ENCODE measurements around the gene RYR3.

RYR3 gene

DNA sequence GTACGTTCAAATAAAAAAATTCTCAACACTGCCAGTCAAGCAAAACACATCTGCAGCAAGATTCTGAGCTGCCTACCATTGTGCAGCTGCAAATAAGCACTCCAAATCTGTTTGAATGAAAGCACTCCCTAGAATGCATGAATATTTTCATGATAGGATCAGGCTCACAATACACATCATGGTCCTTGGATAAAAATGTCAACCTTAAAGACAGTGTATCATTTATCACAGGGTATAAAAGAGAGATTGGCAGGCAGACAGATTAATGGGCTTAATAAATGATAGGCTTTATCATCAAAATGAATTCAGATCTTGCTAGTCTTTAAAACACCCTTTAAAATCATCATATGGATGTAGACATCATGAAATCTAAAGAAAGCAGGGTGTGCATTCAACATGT, 9.2 kb downstream of the RYR3 start:
- no peak for DNase-seq

- DNase-seq, result no peak
Measured at GRCh38 chr15:33322091-33322490, 11.3 kb downstream of the RYR3 start.

GRCh38 chr15:33324609-33325008, 13.8 kb downstream of the RYR3 start:
- no peak for DNase-seq

DNA sequence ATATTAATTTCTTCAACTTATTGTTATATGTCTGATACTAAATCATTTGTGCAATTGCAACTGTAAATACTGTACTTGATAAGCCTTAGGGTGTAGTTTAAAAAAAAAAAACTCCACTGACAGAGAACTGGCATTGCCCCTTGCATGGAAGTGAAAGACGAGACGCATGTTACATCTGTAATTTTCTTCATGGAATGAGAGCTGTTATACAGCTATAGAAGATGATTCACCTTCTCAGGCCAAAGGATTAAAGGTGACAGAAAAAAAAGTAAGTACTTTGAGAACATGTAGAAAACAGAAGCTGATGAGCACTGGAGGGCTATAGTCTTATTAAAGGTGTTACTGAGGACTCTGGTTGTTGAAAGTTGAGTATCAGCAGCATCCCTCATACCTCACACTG, 16.1 kb downstream of the RYR3 start:
- DNase-seq, result no peak

DNA sequence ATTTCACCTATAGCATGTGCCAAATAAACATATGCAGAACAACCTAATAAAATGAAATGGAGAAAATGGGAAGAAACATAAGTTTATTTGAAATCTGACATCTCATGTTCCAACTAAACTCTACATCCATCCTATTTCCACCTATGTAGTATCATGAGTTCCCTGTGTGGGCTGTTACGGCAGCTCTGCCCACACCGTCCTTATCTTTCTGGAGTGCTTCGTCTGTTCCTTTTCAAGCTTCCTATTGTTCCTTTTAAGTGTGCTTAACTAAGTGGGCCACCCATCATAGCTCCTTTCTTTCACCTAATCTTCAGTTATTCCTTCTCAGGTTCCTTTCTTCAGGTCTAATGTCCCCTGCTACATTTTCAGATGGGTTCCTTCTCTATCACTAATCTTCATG, 17.3 kb downstream of the RYR3 start:
- no peak for DNase-seq

GRCh38 chr15:33329457-33329856, 18.7 kb downstream of the RYR3 start:
- DNase-seq, result no peak

- DNase-seq, result no peak
Measured at GRCh38 chr15:33330931-33331330, 20.2 kb downstream of the RYR3 start.

DNA sequence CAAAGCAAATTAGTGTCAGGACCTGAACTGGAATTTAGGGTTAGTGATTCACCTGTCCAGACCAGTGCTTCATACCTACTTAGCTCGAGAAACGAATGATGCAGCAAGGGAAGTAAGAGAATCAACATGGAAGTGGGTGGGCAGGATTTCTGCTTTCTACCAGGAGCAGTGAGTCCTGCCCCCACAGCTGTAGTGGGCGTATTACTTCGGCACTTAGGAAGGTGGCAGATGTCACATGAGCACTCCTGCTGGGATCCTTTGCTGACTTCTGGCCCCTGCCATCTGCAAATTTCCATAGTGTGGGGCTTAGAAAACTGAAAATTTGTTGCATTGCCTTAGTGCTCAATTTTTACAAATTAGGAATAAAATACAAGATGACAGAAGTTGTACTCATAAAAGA, 31.2 kb downstream of the RYR3 start:
- DNase-seq, result no peak

GRCh38 chr15:33343275-33343674, 32.5 kb downstream of the RYR3 start:
- no peak for DNase-seq

DNA sequence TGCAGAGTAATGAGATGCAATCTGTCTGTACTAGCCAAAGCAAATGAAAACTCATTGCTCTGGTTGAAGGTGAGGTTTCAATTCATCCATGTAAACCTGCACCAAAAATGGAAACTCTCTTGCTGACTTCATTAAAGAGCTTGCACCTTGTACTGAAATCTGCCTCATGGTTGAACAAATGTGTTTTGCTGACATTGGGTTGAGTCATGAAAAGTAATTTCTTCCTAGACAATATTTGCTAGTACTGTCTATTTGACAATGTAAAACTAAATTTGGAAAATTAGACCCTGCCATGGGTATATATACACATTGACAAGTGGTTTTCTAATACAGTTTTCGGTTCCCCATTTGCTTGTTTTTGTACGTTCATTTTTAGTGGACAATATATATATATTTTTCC, 33.3 kb downstream of the RYR3 start:
- DNase-seq, result no peak

- no peak for DNase-seq
Measured at GRCh38 chr15:33344530-33344929, 33.8 kb downstream of the RYR3 start.

DNA sequence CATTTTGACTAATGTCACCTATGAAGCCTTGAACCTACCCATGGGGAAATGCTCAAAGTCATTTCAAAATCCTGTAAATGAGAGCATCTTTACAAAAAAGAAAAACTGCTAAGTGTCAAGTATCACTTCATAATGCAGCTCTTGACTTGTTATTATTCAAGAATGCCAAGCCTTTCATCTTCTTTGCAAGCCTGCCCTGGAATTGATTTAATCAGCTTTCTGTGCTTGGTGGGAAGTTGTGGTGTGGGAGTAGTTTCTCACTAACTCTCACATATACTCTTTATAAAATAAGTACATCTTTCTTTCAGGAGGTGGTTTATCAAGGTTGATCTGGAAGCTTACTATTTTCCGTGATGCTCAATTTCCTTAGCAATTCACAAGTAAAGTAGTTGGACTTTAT, 43.6 kb downstream of the RYR3 start:
- DNase-seq, result no peak

DNA sequence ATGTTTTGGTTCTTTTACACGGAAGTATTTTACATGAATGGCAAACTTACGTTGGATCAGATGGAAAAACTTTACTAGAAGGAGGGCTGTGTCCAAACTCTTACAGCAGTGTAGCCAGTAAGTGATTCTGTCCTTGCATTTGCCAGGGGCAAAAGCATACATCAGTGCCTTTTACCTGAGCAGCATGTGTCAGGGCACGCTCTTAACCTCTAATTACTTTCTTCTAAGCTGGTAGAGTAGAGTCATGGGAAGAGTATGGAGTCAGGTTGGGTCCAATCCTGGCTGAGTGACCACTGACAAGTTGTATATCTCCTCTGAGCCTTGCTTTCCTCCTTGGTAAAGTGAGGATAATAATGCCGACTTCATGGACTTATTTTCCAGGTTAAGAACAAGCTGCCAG, 47.1 kb downstream of the RYR3 start:
- DNase-seq, result no peak

GRCh38 chr15:33358306-33358705, 47.5 kb downstream of the RYR3 start:
- DNase-seq, result no peak

DNA sequence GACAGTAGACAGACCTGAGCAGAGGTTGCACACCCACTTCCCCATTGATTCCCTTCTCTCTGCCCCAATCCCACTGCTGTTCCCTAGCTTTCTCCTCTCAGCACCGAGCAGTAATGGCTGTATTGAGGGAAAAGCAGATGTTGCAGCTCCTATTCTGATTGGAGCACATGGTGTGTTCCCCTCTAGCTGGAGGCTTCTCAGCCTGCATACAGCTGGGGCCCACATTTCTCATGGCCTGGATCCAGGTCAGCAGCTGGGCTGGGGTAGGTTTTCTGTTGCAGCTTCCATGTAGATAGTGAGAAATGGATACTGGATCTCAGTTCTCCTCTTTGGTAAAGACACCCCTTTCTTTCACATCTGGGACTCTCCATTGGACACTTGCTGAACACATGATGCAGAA, 50.1 kb downstream of the RYR3 start:
- no peak for DNase-seq

DNA sequence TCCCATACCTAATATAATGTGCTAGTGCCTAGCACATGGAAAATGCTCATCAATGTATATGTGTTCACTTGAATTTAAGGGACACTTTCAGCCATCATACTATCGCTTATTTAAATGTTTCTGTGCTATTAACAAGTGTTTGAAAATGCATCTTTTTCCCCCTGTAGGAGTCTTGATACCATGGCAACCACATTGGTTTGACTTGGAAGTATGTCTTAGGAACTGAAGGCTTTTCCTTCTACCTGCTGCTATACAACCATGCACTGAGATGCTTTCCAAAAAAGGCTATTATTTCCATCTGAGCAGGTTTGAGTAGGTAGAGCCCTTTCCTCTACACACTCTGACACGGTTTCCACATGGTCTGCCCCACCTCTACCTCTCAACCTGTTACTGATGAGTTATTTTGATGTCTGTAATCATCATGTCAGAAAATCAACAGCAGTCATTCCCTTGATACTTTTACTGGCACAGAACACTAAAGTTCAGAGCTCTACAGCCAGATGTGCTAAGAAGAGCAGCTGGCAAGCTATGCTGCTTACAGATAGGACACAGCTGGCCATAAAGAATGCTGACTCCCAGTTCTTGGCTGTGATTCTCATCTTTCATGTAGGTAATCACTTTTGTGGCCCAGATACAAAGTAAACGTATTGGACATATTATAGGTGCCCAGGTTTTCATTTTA, 59.3 kb downstream of the RYR3 start:
- no peak for DNase-seq

DNA sequence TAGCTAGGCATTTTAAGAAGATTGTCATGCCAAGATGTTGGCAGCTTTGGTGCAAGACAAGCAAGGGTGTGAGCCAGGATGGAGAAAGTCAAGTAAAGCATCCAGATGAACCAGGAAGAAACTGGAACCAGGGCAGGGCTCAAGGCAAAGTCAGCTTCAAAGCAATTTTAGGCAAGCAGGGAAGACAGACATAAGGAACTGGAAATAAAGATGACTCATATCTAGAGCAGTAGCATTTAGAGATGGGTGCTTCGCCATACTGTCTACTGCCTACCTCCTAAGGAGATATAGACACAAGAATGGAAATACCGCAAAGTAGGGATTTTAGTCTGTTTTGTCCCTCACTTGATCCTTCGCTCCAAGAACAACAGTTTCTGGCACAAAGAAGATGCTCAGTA, 59.9 kb downstream of the RYR3 start:
- DNase-seq, result no peak

- no peak for DNase-seq
Measured at GRCh38 chr15:33371159-33371558, 60.4 kb downstream of the RYR3 start.

- no peak for DNase-seq
Measured at GRCh38 chr15:33374226-33374914, 63.6 kb downstream of the RYR3 start.

- DNase-seq, result no peak
Measured at GRCh38 chr15:33375236-33375635, 64.5 kb downstream of the RYR3 start.

- DNase-seq, result no peak
Measured at GRCh38 chr15:33377204-33377603, 66.4 kb downstream of the RYR3 start.

DNA sequence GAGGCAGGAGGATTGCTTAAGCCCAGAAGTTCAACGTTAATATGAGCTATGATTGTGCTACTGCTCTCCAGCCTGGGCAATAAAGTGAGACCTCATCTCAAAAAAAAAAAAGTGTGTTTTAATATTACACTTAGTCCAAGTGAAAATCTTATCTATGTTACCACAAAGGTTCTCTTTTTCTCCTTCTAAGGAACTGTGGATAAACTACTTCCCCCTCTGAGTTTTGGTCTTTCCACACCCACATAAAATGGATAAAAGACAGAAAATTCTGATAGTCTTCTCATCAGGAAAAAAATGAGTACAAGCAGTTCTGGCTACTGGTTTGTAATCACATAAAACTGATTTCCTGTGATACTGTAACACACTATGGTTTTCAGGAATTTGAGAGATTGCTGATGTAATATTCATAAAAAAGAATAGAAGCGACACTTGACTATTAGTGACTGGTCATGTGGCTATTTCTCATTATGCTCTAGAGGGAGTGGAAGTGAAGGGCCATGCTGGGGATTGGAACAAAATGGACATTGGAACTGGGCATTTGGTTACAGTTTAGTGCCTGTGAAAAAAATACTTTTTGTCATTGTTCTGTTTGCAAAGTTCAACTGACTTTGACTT, 68.2 kb downstream of the RYR3 start:
- DNase-seq, result no peak

- DNase-seq, result no peak
Measured at GRCh38 chr15:33380406-33380805, 69.6 kb downstream of the RYR3 start.

DNA sequence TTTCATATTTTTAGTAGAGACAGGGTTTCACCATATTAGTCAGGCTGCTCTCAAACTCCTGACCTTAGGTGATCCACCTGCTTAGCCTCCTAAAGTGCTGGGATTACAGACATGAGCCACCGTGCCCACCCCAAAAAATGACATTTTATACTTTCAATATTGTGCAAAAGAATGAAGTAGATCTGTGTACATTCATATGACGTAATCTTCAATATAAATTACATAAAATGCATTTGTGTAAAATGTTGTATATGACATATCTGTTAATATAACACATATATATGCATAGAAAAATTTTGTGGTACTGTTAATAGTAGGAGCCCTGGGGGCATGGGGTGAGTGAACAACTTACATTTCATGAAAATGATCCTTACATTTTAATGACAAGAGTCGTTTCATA, 71.7 kb downstream of the RYR3 start:
- DNase-seq, result no peak
